ENCODE measurements around the gene FAM131C.
"Not testable (repeated sequence)": the region's sequence is repeated elsewhere in the genome, so short reads cannot be mapped to it uniquely, and the experiment has no call there.

FAM131C gene

DNA sequence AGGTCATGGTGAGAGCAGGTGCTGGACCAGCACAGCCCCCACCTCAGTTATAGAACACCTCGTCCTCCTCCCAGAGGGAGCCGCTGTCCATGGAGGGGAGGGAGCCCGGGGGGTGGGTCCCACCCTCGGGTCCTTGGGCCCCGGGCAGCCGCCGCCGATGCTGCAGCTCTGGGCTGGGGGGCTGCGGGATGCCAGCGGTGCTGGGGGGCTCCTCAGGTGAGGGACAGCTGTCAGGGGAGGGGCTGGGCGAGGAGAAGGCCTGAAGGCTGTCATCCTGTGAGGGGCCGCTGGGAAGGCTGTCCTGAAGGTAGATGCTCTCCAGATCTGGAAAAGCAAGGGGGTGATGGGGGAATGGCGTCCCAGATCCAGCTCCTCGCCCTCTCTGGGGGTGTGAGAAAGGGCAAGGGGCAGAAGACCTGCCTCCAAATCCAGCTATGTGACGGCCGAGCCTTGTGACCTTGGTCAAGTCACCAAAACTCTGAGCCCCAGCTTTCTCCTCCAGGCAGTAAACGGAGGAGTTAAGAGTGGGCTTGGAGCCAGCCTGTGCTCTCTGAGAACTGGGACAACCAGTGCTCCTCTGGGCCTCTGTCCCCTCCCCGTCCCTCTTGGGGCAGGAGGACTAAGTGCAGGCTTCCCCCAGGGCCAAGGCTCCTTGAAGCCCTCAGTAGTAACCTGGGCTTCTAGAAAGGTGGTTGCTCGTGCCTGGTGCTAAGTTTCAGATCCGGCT, 14.9 kb downstream of the FAM131C start:
- DNase-seq: not testable (repeated sequence)

DNA sequence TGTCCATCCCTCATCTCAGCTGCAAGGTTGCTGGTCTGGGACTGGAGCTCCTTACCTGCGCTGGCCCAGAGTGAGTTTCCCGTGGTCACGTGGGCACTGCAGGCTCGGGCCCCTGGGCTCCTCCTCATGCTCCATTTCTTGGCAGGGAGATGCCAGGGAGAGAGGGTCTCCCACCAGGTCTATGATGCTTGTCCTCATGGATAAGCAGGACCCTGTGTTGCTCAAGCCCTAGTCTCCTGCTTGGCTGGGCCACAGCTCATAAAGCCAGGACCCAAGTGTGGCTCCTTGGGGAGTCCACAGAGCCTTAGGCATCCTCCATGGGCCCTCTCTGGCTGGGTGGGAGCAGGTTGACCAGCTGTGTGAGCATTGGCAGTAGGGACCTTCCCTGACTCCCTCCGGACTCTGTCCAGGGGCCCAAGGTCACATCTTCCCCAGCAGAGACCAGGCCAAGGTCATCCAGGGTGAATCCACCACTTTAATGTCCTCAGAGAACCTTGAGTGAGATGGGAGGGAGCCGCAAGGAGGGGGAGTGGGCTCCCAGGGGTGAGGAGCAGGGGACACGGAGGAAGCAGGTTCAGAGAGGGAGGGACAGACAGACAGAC, 16.0 kb downstream of the FAM131C start:
- not testable (repeated sequence) for DNase-seq

DNA sequence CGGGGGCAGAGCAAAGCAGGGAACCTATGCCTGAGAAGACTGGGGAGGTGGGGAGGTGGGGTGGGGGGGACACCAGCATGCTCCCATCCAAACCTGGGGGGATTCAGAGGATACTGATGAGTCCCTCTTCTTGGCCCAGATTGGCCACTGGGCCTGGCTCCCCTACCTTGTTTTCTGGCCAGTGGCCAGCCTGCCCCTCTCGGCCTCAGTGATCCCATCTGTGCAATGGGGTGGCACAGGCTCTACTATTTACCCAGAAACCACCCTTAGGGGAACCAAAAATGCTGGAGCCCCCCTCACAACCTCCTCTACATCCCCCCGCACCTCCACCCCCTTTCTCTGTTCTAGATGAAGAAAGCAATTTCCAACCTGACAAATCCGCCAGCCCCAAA, 16.9 kb downstream of the FAM131C start:
- DNase-seq: not testable (repeated sequence)

DNA sequence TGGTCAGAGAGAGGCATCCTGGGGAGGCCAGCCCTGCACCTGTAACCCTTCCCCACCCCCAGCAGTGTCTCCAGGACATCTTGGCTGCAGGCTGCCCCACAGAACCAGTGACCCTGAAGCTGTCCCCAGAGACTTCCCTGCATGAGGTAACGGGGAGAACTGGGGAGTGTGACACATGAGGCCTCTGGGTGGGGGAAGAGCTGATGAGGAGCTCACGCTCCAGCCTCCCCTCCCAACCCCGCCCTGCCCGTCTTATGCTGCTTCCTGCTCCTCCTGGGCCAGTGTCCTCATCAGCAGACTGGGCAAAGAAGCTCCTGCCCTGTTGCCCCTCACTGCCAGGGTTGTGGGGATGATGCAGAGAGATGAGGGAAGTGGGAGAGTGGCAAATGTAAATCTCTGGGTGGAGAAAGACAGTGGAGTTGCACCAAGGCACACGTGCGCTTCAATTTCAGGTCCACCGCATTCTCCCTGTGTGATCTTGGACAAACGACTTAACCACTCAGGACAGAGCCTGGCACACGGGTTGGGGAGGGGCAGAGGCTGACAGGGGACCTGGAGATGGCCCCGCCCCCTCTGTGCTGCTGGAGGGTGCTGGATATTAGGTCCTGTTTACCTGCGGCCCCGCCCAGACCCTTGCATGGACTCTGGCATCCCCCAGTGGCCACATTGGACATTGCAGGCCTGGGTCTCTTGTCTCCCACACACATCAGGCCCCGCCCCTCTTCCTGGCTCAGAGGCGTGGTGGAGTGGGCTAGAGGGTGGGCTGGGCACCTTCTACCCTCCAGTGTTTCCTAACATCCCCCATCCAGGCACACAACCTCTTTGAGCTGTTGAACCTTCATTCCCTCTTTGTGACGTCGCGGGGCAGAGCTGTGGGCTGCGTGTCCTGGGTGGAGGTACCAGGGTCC, 17.6 kb downstream of the FAM131C start:
- peak; percentile 75 to 89 (median 80) for DNase-seq

DNA sequence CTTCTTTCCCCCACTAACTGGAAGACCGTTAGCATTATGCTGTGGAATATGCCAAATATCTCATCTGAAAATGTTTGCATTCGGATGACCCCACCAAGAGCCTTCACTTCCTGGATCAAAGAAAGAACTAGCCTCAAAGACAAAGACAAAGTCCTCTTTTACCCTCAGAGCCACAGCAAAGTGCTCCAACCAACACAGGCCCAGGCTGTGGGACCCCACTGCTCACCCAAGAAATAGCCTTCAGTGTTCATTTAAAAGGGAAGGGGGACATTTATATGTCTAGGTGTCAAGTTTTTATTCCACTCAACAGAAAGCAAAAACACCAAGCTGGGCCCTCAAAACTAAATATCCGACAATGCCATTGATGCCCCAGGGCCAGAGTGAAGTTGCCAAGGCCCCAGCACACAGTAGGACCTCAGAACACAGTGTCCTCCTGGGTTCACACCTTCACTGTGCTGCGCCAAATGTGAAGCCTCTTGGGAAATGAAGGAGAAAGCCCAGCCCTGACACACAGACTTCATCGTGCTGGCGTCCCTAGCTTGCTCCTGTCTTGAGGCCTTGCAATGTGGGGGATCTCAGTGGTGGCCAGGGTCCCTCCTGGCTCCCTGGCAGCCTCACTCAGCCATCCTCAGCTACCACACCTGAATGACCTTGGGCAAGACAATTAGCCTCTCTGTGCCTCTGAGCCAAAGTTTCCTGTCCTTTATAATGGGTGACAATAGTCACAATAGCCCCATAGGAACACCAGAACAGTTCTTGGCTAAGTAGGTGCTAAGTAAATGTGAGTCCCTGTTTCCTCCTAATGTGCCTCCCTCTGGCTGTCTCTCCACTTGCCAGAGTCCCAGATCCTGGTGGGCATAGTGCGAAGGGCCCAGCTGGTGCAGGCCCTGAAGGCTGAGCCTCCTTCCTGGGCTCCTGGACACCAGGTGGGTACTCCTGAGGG, 18.6 kb downstream of the FAM131C start:
- no peak for DNase-seq

DNA sequence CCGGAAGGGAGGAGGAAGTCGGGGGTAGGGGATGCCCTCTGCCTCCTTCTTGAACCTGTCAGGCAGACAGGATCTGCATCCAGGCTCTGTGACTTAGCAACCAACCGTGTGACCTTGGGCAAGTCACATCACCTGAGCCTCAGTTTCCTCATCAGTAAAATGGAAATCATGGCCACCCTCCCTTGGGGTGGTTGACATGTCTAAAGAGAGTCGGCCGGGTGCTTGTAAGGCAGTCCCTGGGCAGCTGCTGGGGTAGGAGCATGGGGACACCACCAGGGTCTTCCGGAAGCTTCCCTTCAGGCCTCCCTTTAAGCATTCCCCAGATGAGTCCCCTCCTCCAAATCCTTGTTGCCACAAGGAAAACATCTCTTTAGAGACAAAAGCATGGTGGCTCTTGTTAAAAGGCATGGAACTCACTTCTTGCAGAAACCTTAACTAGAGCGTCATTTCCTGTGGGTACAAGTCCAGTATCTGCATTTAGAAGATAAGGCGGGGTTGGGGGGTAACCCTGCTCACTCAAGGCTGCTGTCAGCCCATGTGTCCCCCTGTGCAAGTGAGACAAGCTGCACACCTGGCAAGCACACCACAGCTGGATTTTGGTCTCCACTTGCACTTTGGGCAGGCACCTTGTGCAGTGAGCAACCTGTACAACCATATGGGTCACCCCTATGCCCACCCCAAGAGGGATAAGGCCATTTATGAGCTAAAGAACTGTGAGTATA, 19.5 kb downstream of the FAM131C start:
- DNase-seq: no peak

DNA sequence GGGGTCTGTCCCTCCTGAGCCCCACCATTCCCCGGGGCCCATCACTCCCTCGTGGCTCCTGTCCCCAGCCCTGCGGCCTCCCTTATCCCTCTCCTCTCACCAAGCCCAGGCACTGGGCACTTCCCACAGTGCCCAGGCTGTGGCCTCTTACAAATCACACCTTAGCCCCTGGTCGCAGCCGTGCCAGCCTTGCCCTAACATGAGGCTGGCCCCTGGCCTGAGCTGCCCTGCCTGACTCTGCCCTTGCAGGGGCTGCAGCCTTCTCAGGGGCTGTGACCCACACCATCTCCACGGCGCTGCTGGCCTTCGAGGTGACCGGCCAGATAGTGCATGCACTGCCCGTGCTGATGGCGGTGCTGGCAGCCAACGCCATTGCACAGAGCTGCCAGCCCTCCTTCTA, 21.5 kb downstream of the FAM131C start:
- DNase-seq: not testable (repeated sequence)

DNA sequence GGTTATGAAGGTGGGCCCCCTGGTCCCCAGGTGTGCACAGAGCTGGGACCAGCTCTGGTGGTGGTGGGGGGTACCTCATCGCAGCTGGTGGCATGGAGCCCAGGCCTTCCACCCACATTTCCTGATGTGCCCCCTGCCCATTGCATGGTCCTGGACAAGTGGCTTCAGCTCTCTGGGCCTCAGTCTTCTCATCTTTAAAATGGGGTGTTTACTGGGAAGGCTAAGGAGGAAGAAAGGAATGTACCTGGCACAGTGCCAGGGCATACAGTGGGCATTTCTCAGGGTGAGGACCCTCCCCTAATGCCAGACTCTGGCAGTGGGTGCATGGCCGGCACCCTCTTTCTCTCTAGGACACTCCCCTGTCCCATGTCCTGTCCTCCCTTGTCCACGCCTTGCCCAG, 22.4 kb downstream of the FAM131C start:
- DNase-seq: no peak

DNA sequence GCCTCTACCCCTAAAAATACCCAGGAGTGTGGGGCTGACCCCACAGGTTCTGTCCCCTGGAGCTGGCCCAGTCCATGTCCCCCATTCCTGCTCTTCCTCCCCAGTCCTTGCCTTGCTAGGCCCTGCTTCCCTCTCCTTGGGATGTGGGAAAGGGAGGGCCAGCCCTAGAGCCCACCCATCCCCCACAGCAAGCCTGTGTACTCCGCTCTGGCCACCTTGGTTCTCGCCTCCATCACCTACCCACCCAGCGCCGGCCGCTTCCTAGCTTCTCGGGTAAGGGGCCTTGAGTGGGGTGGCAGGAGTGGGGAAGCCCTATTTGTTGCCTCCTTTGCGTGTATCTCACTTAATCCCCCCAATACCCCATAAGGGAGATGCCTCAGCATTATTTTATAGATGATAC, 23.1 kb downstream of the FAM131C start:
- no peak for DNase-seq

DNA sequence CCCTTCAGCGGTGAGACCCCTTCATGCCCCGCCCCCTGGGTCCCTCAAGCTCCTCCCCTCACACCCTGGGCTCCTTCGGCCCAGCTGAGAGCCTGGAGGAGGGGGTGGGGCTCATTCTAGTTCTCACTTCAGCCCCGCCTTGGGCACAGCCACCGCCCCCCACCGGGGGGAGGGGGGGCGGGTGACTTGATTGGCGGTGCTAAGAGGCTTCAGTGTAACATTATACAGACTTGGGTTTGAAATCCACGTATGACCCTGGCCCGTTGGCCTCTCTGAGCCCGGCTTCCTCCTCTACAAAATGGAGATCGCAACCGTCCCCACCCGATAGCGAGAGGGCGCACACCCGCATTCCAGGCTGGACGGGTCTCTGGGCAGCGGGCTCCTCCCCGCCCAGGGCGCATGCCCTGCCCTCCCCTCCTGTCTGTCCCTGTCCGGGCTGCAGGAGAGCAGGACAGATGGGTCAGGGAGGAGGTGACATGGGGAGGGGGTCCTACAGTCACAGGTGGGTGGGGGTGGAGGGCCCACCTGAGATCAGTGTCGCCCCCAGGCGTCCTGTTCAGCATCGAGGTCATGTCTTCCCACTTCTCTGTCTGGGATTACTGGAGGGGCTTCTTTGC, 24.8 kb downstream of the FAM131C start:
- DNase-seq: peak in 2 of 4 experiments; percentile 14 to 34

DNA sequence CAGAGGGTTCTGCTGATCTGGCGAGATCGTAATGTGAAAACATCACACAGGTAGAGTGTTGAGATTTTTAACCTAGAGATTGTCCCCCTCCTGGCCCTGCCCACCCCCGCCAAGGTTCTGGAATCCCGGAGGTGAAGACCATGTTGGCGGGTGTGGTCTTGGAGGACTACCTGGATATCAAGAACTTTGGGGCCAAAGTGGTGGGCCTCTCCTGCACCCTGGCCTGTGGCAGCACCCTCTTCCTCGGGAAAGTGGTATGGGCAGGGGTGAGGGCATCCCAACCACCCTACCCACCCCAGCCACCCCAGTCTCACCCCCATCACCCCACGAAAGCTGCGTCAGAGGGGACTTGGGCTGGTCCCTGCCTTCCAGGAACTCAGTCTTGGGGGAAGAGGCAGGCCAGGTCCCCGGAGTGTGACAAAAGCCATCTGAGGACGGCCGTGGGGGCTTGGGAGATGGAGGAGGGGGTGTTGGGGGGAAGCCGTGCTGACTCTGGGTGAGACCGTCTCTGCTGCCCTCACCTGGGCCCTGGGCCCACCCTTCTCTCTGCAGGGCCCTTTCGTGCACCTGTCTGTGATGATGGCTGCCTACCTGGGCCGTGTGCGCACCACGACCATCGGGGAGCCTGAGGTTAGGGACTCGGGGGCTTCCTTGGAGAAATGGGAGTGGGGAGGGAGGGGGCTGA, 25.5 kb downstream of the FAM131C start:
- no peak for DNase-seq

DNA sequence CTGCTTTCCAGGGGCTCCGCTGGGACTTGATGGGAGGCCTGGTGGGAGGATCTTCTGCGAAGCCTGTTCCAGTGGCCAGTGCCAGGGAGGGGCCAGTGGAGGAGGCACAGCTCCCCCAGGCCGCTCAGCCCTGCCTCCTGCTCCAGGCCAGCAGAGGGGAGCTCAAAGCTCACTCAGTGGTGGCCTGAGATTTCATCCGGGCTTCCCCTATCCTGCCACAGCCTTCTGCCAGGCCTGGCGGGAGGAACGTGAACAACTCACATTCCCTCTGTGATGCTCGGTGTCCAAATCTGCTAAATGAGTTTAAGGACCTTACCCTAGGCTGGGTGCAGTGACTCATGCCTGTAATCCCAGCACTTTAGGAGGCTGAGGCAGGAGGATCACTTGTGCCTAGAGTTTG, 26.6 kb downstream of the FAM131C start:
- no peak for DNase-seq

DNA sequence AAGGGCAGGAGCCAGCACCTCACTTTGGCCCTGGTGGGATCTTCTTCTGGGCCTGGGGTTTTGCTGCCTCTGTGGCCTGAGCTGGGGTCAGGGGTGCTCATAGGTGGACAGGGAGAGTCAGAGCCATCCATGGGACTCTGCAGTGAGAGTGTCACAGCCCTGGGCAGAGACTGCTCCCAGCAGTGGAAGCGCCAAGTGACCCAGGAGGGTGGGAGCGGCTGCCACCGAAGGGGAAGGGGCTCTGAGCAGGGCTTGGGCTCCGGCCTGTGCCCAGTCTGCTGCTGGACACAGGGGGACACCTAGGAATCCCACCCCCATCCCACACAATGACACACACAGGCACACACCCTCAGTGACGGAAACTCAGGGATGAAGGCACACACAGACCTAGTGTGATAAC, 29.5 kb downstream of the FAM131C start:
- no peak for DNase-seq

DNA sequence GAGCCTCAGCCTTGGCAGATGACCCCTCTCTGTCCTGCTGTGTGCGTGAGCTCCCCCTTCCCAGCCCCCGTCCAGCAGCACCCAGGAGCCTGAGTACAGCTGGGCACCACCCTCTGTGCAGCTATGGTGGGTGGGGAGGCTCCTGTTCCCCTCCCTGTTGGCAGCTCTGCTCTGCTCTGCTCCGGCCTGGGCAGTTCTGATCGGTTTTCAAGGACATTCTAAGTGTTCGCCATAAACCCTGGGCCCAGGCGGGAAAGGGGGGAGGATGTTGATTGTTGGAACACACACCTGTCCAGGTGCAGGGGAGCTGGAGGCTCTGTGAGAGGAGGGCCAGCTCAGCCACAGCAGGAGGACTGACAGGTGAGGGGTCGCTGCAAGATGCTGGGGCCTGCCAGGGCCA, 29.9 kb downstream of the FAM131C start, which contains the start of gene CLCNKB:
CLCNKB (plus strand) TSS at position 262 of the 400 bp plus-strand sequence. CDS start 711 bp downstream, outside the sequence.
- no peak for DNase-seq

DNA sequence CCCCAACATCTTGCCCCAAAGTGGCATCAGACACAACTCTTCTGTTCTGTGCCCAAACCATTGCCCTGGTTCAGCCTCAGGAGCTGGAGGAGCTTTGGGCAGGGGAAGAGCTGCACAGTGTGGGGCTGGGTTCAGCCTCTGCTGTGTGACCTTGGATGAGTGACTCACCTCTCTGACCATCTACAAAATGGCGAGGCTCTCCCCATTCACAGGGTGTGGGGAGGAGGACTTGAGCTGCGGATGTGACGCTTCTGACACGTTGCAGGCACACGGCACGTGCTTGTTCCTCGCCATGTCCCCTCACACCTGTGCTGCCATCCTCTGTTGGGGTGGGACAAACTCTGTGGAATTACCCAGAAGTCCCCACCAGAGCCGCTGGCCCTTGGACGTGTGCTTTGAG, 30.8 kb downstream of the FAM131C start:
- DNase-seq: not testable (repeated sequence)

DNA sequence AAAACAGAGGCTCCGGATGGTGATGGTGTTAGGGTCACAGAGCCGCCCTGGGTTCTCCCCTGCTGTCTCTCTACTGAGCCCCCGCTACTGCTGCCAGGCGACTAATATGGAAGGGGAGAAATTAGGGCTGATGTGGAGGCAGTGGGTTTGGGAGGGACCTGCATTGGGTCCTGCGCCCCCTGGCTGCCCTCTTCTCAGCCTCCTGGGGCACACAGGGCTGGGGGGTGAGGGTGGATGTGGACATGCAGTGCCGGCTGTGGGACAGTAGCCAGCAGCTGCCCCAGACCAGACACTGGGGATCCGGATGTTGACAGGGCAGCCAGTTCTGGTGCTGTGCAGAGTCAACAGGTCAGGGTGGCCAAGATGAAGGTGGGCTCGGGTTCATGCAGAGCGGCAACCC, 31.4 kb downstream of the FAM131C start:
- DNase-seq: no peak

DNA sequence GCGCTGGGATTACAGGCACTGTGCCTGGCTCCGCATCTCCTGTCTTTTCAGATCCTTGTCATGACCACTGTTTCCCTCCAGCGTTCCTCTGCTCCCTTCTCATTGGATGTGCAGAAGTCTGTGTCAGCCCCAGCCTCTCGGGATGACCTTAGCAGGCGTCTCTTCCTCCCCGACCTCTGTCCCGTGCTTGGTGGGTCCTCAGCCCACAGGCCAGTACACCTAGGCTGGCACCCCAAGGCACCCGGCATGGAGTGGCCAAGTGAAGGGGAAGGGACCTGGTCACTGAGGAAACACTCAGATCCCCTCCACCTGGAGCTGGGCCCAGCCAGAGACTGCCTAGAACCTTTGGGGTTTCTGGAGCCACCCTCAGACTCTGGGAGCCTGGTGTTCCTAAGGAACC, 32.3 kb downstream of the FAM131C start:
- no peak for DNase-seq

DNA sequence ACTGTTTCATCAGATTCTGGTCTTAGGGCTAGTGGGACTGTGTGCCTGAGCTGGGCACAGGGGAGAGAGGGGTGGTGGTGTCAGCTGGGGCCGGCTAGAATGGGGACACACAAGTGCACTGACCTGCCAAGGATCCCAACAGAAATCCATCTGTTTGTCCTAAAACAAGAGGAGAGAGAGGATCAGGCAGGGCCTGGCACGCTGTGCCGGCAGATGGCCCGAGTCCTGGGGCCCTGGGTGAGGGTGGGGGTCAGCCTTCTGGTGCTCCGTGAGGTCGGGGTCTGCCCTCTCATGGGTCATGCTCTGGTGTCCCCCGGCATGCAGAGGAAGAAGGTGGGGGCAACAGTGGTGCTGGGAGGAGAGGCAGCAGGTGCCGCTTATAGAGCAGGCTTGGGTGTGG, 33.6 kb downstream of the FAM131C start:
- DNase-seq: not testable (repeated sequence)

DNA sequence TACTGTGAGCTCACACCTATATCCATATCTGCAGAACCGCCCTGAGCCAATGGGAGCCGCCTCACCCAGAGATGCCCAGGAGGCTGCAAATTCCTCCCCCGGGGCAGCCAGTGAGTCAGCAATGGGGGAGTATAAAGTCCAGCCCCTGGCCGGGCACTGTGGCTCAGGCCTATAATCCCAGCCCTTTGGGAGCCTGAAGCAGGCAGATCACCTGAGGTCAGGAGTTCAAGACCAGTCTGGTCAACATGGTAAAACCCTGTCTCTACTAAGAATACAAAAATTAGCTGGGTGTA, 34.9 kb downstream of the FAM131C start:
- DNase-seq: no peak

DNA sequence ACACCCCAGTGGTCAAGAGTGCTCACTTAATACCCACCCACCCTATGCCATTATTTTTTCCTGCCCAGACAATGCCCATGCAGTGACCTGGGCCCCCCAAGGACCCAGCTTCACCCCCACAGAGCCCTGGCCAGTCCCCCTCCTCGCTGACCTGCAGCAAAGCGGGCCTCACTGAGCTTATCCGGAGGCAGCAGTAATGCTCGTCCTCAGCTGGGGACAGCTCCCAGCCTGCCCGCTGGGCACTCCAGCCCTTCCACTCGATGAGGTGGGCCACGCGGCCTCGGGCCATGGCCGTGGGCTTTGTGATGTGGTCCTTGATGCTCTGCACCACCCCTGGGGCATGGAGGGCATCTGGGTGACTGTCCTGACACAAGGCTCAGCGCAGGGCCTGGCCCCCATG, 37.0 kb downstream of the FAM131C start:
- DNase-seq: not testable (repeated sequence)
